ENCODE data around the gene OPA3.

The OPA3 gene

DNA sequence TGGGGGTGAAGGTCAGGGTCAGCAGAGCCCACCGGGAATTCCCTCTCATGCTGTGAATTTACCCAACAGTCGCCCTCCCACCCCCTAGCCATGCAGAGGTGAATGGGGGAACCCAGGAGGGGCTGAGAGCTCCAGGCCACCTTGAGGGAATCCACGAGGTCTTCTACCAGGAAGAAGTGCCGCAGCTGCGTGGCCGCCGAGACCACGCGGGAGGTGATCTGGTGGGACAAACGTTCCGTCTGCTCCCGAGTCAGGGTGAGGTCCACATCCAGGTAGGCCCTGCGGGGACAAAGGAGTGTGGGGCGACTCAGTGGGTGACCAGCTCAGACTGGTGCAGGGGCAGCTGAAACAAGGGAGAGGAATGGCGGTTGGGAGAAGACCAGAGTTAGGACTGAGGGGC is 95.9 kb downstream of the OPA3 start:
- no peak overlapping the region for H3K4me2 ChIP-seq
- TF ChIP-seq, protein P1, sequence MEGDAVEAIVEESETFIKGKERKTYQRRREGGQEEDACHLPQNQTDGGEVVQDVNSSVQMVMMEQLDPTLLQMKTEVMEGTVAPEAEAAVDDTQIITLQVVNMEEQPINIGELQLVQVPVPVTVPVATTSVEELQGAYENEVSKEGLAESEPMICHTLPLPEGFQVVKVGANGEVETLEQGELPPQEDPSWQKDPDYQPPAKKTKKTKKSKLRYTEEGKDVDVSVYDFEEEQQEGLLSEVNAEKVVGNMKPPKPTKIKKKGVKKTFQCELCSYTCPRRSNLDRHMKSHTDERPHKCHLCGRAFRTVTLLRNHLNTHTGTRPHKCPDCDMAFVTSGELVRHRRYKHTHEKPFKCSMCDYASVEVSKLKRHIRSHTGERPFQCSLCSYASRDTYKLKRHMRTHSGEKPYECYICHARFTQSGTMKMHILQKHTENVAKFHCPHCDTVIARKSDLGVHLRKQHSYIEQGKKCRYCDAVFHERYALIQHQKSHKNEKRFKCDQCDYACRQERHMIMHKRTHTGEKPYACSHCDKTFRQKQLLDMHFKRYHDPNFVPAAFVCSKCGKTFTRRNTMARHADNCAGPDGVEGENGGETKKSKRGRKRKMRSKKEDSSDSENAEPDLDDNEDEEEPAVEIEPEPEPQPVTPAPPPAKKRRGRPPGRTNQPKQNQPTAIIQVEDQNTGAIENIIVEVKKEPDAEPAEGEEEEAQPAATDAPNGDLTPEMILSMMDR (conservative IDR thresholded peaks at IDR 0.05; ENCODE audit: low read depth, low read length): no peak
- no peak overlapping the region for H3K4me3 ChIP-seq (IDR thresholded peaks at IDR 0.05; ENCODE audit: insufficient read depth, low read depth, low read length)
- H4K20me1 ChIP-seq (ENCODE audit: insufficient read depth): no peaks in the 10 kb centered on the region
- peaks cover 26% of the 10 kb centered on the region for H3K4me1 ChIP-seq (ENCODE audit: low read depth, poor library complexity, severe bottlenecking)
- H3K9ac ChIP-seq: no peak overlapping the region
- H3K27ac ChIP-seq: no peak overlapping the region
- H3K27me3 ChIP-seq (ENCODE audit: insufficient read depth, low read depth): peaks cover 75% of the 10 kb centered on the region
- no peaks in the 10 kb centered on the region for H3K79me2 ChIP-seq (ENCODE audit: insufficient read depth, low read depth)
- H3K36me3 ChIP-seq (ENCODE audit: insufficient read depth): no peaks in the 10 kb centered on the region
- no peak overlapping the region for H2AFZ ChIP-seq (ENCODE audit: low read depth)

DNA sequence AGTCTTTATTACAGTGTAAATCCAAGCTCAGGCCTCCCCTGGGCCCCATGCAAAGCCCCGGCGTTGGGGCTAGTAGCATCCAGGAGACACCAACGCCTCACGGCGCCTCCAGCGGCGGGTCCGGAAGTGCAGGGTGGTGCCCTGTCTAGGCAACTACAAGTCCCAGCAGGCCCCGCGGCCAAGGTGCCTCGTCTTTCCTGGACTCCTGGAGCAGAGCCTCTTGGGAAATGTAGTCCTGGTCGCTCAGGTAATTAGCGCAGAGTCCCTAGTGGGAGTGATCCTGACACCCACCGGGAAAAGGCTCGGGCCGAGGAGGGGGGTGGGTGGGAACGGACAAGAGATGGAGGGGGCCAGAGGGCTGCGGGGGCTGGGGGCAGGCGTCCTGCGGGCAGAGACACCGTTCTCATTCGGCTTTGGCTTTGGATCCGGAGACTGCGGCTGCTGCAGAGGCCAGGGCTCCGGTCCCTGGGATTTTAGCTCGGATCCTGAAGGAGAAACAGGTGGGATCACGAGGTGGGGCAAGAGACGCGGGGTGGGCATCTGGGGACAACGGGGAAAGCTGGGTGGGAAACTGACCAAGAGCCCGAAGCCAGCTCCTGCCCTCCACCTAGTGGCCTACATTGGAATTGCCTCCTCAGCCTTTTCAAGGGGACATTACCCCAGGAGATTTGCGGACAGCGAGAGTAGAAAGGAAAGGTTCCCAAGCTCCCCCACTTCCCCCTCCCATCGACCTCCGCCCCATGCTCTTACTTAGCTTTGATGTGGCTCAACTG is 99.1 kb downstream of the OPA3 start:
- peak overlapping the region; percentile 54 for H3K4me2 ChIP-seq
- H3K4me1 ChIP-seq (ENCODE audit: low read depth, poor library complexity, severe bottlenecking): peaks cover 9% of the 10 kb centered on the region
- peak overlapping the region; percentile 16; the same call in 1 of the 2 replicates for H3K9ac ChIP-seq
- H3K27me3 ChIP-seq (ENCODE audit: insufficient read depth, low read depth): peaks cover 47% of the 10 kb centered on the region
- H3K79me2 ChIP-seq (ENCODE audit: insufficient read depth, low read depth): no peaks in the 10 kb centered on the region
- no peaks in the 10 kb centered on the region for H3K36me3 ChIP-seq (ENCODE audit: insufficient read depth)
- TF ChIP-seq, protein P1 (conservative IDR thresholded peaks at IDR 0.05; ENCODE audit: low read depth, low read length): peak; percentile 91
- peak overlapping the region; percentile 95 for H2AFZ ChIP-seq (ENCODE audit: low read depth)
- no peak overlapping the region for H3K27ac ChIP-seq
- H3K4me3 ChIP-seq (IDR thresholded peaks at IDR 0.05; ENCODE audit: insufficient read depth, low read depth, low read length): no peak overlapping the region
- no peaks in the 10 kb centered on the region for H4K20me1 ChIP-seq (ENCODE audit: insufficient read depth)

DNA sequence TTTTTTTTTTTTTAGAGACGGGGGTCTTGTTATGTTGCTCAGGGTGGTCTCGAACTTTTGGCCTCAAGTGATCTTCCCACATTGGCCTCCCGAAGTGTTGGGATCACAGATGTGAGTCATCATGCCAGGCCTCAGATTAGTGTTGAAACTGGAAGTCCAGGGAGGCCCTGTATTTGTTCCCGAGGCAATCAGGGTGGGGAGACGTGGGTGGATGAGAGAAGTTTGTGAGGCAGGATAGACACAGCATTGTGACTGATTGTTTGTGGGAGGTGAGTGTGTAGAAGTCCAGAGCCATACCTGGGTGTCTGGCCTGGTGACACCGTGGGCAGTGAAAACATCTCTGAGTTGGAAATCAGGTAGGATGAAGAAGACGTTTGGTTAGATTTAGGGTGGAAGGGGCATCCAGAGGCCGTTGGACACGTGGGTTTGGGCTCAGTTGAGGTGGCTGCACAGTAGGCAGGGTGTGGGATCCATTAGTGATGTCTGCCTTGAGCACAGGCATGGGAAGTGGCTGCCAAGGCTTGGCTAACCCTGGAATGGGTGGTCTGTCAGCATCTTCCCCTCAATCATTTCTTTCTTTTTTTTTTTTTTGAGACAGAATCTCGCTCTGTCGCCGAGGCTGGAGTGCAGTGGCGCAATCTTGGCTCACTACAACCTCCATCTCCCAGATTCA is 100.2 kb downstream of the OPA3 start:
- Histone ChIP-seq H3K36me3 (ENCODE audit: insufficient read depth) (no peaks in the 10 kb centered on the region), H3K27me3 (ENCODE audit: insufficient read depth, low read depth) (peaks cover 36% of the 10 kb centered on the region), H2AFZ (ENCODE audit: low read depth) (peak overlapping the region; percentile 95; the same call in 1 of the 2 replicates), H3K9ac (no peak overlapping the region), H4K20me1 (ENCODE audit: insufficient read depth) (no peaks in the 10 kb centered on the region), H3K79me2 (ENCODE audit: insufficient read depth, low read depth) (no peaks in the 10 kb centered on the region), H3K4me2 (no peak overlapping the region), H3K27ac (no peak overlapping the region), H3K4me3 (IDR thresholded peaks at IDR 0.05; ENCODE audit: insufficient read depth, low read depth, low read length) (no peak overlapping the region), H3K4me1 (ENCODE audit: low read depth, poor library complexity, severe bottlenecking) (peaks cover 12% of the 10 kb centered on the region)
- TF ChIP-seq, protein P1 (conservative IDR thresholded peaks at IDR 0.05; ENCODE audit: low read depth, low read length): no peak

DNA sequence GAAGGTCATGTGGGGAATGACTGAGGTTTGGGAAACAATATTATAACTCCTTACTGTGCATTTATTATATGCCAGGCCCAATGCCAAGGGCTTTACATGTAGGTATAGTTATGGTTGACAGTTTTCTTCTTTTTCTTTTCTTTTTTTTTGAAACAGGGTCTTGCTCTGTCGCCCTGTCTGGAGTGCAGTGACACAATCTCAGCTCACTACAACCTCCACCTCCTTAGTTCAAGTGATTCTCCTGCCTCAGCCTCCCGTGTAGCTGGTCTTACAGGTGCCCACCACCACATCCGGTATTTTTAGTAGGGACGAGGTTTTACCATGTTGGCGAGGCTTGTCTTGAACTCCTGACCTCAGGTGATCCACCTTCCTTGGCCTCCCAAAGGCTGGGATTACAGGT is 101.6 kb downstream of the OPA3 start:
- peaks cover 22% of the 10 kb centered on the region for H3K27me3 ChIP-seq (ENCODE audit: insufficient read depth, low read depth)
- no peaks in the 10 kb centered on the region for H3K36me3 ChIP-seq (ENCODE audit: insufficient read depth)
- no peak overlapping the region for H3K4me3 ChIP-seq (IDR thresholded peaks at IDR 0.05; ENCODE audit: insufficient read depth, low read depth, low read length)
- H3K79me2 ChIP-seq (ENCODE audit: insufficient read depth, low read depth): no peaks in the 10 kb centered on the region
- H3K27ac ChIP-seq: no peak overlapping the region
- H3K9ac ChIP-seq: no peak overlapping the region
- H3K4me1 ChIP-seq (ENCODE audit: low read depth, poor library complexity, severe bottlenecking): peaks cover 18% of the 10 kb centered on the region
- TF ChIP-seq, protein P1 (conservative IDR thresholded peaks at IDR 0.05; ENCODE audit: low read depth, low read length): no peak
- H2AFZ ChIP-seq (ENCODE audit: low read depth): no peak overlapping the region
- H4K20me1 ChIP-seq (ENCODE audit: insufficient read depth): no peaks in the 10 kb centered on the region
- H3K4me2 ChIP-seq: no peak overlapping the region
